Naive thymus-derived CD4-positive, alpha-beta T cell (primary cell): ENCODE measurements around the gene ALOXE3. TPM values are rescaled to one million over a fixed set of nuclear protein-coding genes. Genes with fewer than 3 reads are reported as not detected.

Experiments used
- ATAC-seq: fragments of 150-1000 bp; cut with Tn5 transposase; 2 replicates; pipeline ENCODE4 v1.10.0; 2021; ENCODE audit warnings: mild to moderate bottlenecking, moderate library complexity
- CTCF ChIA-PET: fragments of 350-600 bp; sonication (Branson Sonifier 250); formaldehyde crosslinking; loops from one replicate; lab custom pipeline; 2021; ENCODE audit warnings: antibody characterized with exemption; lab: Charles Lee
- POLR2A ChIA-PET: fragments of 350-600 bp; sonication (Branson Sonifier 250); formaldehyde crosslinking; loops from one replicate; lab custom pipeline; 2021; ENCODE audit warnings: antibody characterized with exemption, inconsistent platforms; lab: Charles Lee
- DNase-seq, 9 donors: peaks; one replicate each; pipeline versions ENCODE4 v3.0.0 to v3.0.0-alpha.2; 2020 to 2022; ENCODE audit warnings: mixed read lengths in 1 of 9
- H3K27ac ChIP-seq: one replicate; pipeline ENCODE4 v1.7.0; 2013; ENCODE audit warnings: mild to moderate bottlenecking, low read depth, low read length, moderate library complexity
- H3K27me3 ChIP-seq, 2 donors: one replicate each; pipeline ENCODE4 v1.7.0; 2013; ENCODE audit warnings: low read length in 2 of 2, mild to moderate bottlenecking in 2 of 2, moderate library complexity in 2 of 2; ENCODE audit not compliant: control insufficient read depth in 2 of 2, insufficient read depth in 2 of 2
- H3K36me3 ChIP-seq, 3 experiments: 1 replicate in 2 of 3; 2 replicates in 1 of 3; pipeline ENCODE4 v1.7.0; 2013; ENCODE audit warnings: low read length in 3 of 3, mild to moderate bottlenecking in 3 of 3, moderate library complexity in 1 of 3; ENCODE audit not compliant: insufficient read depth in 3 of 3, control insufficient read depth in 2 of 3
- H3K4me1 ChIP-seq, 2 donors: one replicate each; pipeline ENCODE4 v1.7.0; 2013; ENCODE audit warnings: low read length in 2 of 2, mild to moderate bottlenecking in 2 of 2, moderate library complexity in 1 of 2; ENCODE audit not compliant: control insufficient read depth in 2 of 2, insufficient read depth in 2 of 2
- H3K4me3 ChIP-seq: 2 replicates; pipeline ENCODE4 v1.7.0; 2013; ENCODE audit warnings: mild to moderate bottlenecking, low read length
- H3K9me3 ChIP-seq, 3 experiments: 1 replicate in 2 of 3; 2 replicates in 1 of 3; pipeline ENCODE4 v1.7.0; 2013; ENCODE audit warnings: low read length in 3 of 3; ENCODE audit not compliant: control insufficient read depth in 2 of 3
- H3K27ac Mint-ChIP-seq, 9 donors: one replicate each; pipeline ENCODE4 v1.8.0; 2020 to 2022; ENCODE audit warnings: mixed read lengths in 9 of 9, mild to moderate bottlenecking in 8 of 9, moderate library complexity in 5 of 9, inconsistent platforms in 2 of 9
- H3K27me3 Mint-ChIP-seq, 5 donors: one replicate each; pipeline ENCODE4 v1.8.0; 2021 to 2022; ENCODE audit warnings: mixed read lengths in 5 of 5, mild to moderate bottlenecking in 1 of 5
- H3K36me3 Mint-ChIP-seq, 5 donors: one replicate each; pipeline ENCODE4 v1.8.0; 2020 to 2022; ENCODE audit warnings: mixed read lengths in 5 of 5, mild to moderate bottlenecking in 3 of 5, inconsistent platforms in 1 of 5
- H3K4me1 Mint-ChIP-seq, 7 donors: one replicate each; pipeline ENCODE4 v1.8.0; 2020 to 2022; ENCODE audit warnings: mixed read lengths in 7 of 7, mild to moderate bottlenecking in 3 of 7, inconsistent platforms in 1 of 7
- H3K4me3 Mint-ChIP-seq, 10 donors: one replicate each; pipeline ENCODE4 v1.8.0; 2020 to 2022; ENCODE audit warnings: mild to moderate bottlenecking in 10 of 10, mixed read lengths in 10 of 10, moderate library complexity in 6 of 10, inconsistent platforms in 2 of 10
- H3K9me3 Mint-ChIP-seq, 11 donors: one replicate each; pipeline ENCODE4 v1.8.0; 2020 to 2022; ENCODE audit warnings: mixed read lengths in 11 of 11, mild to moderate bottlenecking in 4 of 11, inconsistent platforms in 1 of 11, moderate library complexity in 1 of 11
- intact Hi-C, 2 donors: fragments of 100-400 bp; cut with micrococcal nuclease; formaldehyde crosslinking; loops; one replicate each; pipeline ENCODE4 v1.15.1; 2023
- polyA plus RNA-seq, 2 donors: library from polyadenylated mRNA; unstranded; fragments of 300-500 nt; fragmentation: Illumina TruSeq; gene quantifications; one replicate each; pipeline ENCODE4 v1.2.3, GENCODE V29; 2021
- total RNA-seq, 6 experiments: library from RNA in 5 of 6; stranded (reverse) in 5 of 6; gene quantifications; 1 replicate in 5 of 6; 2 replicates in 1 of 6; pipeline ENCODE4 v1.2.3 and lab custom pipeline; 2021 to 2026

ALOXE3 gene
- total and polyA plus RNA-seq, 7 experiments from 2014 or later: 0.11 to 1.6 (median 0.75) TPM; not detected in 1

DNA sequence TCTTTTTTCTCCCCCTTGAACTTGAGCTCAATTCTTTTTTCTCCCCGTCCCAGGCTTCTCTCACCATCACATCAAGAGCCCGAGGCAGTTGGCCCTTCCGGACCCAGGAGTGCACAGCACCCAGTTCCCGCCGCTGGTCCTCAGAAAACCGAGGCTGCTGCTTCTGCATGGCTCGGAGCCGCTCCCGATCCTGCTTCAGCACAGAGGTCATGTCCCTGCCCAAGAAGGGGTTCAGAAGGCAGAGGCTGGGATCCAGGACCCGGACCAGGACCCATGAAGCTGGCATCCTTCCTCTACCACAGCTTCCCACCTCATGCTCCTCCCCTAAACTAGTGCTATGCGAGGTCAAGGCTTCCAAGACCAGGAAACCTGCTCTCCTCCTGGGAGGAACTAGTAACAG, 23.4 kb upstream of the ALOXE3 start:
- DNase-seq (peak in 4 of 9 donors; percentile 8 to 15 (median 12)), ATAC-seq (no peak)
- Histone ChIP-seq H3K4me1 (peaks cover 8 to 17% of the 10 kb centered on the region in 2 donors), H3K4me3 (no peak overlapping the region), H3K9me3 (no peaks in the 10 kb centered on the region), H3K27ac (no peak overlapping the region), H3K27me3 (no peaks in the 10 kb centered on the region), H3K36me3 (peaks cover 7 to 66% (median 15%) of the 10 kb centered on the region in 3 experiments)
- Mint-ChIP-seq H3K27me3 (peaks cover 0 to 4% (median 0%) of the 10 kb centered on the region in 5 donors), H3K4me3 (peak overlapping the region in 2 of 10 donors; percentile 13 to 15), H3K27ac (peak overlapping the region in 7 of 9 donors; percentile 21 to 78 (median 56)), H3K4me1 (peaks cover 0 to 13% (median 4%) of the 10 kb centered on the region in 7 donors), H3K9me3 (peaks cover 0 to 31% (median 0%) of the 10 kb centered on the region in 11 donors), H3K36me3 (peaks cover 9 to 36% (median 12%) of the 10 kb centered on the region in 5 donors)
- ChIA-PET CTCF (interaction anchor here (0.8 to 2.3 kb wide), 3 partner anchors 14 to 19 kb away, joined by 3 to 4 read pairs (median 4); no protein-coding TSS in a partner anchor), POLR2A (interaction anchor here (1.0 to 6.2 kb wide), 8 partner anchors 11 to 105 kb away, joined by 3 to 136 read pairs (median 20); partner anchors contain the start of genes CTC1, HES7 and PER1)
- intact Hi-C loops: no loop called here

DNA sequence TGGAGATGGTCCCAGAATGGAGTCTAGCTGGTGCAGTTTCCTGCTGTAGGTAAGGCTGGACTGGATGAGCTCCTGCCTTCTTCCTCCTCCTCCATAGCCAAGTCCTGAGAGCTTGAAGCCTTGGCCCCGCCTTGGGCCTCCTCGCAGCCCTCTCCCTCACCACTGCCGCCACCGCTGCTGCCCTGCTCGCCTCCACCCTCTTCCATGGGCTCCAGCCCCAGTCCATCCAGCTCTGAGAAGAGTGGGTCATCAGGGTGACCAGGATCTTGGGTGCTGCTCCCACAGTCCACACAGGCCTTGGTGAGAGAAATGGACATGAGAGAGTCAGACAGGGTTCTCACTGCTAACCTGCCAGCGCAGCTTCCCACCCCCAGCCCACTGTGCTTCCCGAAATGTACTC, 22.7 kb upstream of the ALOXE3 start:
- H3K27me3 ChIP-seq: no peaks in the 10 kb centered on the region
- H3K36me3 ChIP-seq: peaks cover 0 to 59% (median 10%) of the 10 kb centered on the region in 3 experiments
- DNase-seq (peak in 3 of 9 donors; percentile 10 to 14 (median 10)), ATAC-seq (no peak)
- peaks cover 5 to 29% (median 8%) of the 10 kb centered on the region in 5 donors for H3K36me3 Mint-ChIP-seq
- no peak overlapping the region for H3K4me3 ChIP-seq
- intact Hi-C loops: no loop called here
- CTCF ChIA-PET: interaction anchor here (0.8 to 4.0 kb wide), 9 partner anchors 10 to 160 kb away, joined by 3 to 26 read pairs (median 4); partner anchors contain the start of gene ALOXE3
- H3K9me3 Mint-ChIP-seq: peaks cover 0 to 25% (median 0%) of the 10 kb centered on the region in 11 donors
- peaks cover 0 to 8% (median 0%) of the 10 kb centered on the region in 5 donors for H3K27me3 Mint-ChIP-seq
- peaks cover 0 to 7% (median 0%) of the 10 kb centered on the region in 7 donors for H3K4me1 Mint-ChIP-seq
- POLR2A ChIA-PET: interaction anchor here (1.0 to 6.2 kb wide), 9 partner anchors 8 to 106 kb away, joined by 3 to 136 read pairs (median 7); partner anchors contain the start of genes CTC1, HES7 and PER1
- H3K4me3 Mint-ChIP-seq: peak overlapping the region in 2 of 10 donors; percentile 6 to 42
- no peaks in the 10 kb centered on the region for H3K9me3 ChIP-seq
- peak overlapping the region in 5 of 9 donors; percentile 48 to 74 (median 71) for H3K27ac Mint-ChIP-seq
- H3K4me1 ChIP-seq: peaks cover 8 to 17% of the 10 kb centered on the region in 2 donors
- no peak overlapping the region for H3K27ac ChIP-seq

DNA sequence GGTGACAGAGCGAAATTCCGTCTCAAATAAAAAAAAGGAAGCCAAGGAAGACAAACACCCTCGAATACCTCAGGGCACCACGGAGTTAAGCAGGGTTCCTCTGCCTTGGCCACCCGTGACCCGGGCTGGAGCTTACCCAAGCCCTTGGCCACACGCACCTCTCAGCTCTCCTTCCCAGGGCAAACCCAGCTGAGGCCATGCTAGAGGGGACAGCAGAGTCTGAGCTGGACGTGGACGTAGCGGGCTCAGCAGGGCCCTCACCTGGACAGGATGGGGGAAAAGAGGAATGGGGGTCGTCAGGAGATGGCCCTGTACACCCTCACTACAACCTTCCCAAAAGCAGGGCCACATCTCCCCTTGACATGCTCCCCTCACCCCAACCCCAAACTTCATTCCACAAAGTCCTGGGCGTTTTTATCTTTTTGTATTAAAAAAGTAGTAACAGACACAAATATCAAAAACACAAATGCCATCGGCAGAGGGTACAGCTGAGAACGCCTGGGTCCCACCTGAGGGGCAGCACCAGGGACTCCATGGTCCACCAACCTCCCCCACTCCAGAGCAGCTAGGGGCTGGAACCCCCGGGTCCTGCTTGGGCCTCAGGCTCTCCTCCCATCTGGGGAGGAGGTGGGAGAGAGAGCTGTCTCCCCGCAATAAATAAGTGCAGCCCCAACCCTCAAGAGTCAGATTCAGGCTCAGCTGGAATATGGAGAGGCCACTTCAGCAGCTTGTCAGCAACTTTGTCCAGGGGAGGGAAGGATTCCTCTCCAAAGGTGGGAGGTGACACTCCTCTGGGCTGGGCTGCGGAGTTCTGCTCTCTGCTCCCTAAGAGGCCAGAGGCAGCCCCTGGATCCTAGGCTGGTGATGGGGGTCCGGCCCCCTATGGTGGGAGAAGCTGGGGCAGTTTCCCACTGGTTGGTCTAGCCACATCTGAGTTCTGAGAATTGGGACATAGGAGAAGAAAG, 22.0 kb upstream of the ALOXE3 start:
- Histone ChIP-seq H3K4me3 (no peak overlapping the region), H3K27ac (peak overlapping the region; percentile 2)

DNA sequence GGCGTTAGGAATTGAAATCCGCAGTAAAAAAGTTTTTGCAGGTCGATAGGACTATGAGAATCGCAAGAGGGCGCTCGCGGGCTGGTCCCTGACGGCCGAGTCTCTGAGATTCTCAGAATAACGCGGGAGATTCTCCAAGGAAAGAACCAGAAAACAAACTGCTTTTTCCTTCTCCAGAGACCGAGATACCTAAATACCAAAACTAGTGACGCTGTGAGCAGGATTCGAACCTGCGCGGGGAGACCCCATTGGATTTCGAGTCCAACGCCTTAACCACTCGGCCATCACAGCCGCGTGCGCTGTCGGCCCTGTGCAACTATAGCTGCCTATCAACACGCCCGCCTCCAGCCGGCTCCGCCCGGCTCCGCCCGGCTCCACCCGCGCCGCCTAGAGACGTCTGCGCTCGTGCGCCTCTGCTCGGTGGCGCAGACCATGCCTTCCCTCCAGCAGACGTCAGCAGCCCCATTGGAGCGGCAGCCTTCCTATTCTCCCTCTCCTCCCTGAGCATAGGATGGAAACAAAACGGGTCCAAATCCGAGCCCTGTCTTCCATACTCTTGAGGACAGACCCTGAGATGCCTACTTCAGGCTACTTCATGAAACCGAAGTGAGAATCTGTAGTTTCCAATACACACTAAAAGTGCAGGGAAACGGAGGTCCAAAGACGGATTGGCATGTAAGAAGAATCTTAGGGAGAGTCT, 20.5 kb upstream of the ALOXE3 start:
- Mint-ChIP-seq H3K4me3 (no peak overlapping the region), H3K9me3 (peaks cover 0 to 18% (median 0%) of the 10 kb centered on the region in 11 donors), H3K27ac (no peak overlapping the region), H3K36me3 (peaks cover 4 to 16% (median 7%) of the 10 kb centered on the region in 5 donors), H3K27me3 (peaks cover 0 to 11% (median 0%) of the 10 kb centered on the region in 5 donors), H3K4me1 (peaks cover 0 to 5% (median 0%) of the 10 kb centered on the region in 7 donors)
- CTCF ChIA-PET: interaction anchor here (0.8 to 4.0 kb wide), 20 partner anchors 9 to 162 kb away, joined by 3 to 26 read pairs (median 5); partner anchors contain the start of genes ALOXE3 and HES7
- H3K4me3 ChIP-seq: peak overlapping the region; percentile 76
- intact Hi-C loops: loop anchor here (1.0 to 5.0 kb wide), 16 partner anchors 12 to 244 kb away; partner anchors contain the start of genes CTC1 (in 1 of the 2), HES7 (in 1 of the 2), PFAS (in 1 of the 2) and RPL26 (in 1 of the 2)
- H3K27ac ChIP-seq: peak overlapping the region; percentile 84
- peaks cover 8 to 17% of the 10 kb centered on the region in 2 donors for H3K4me1 ChIP-seq
- DNase-seq: peak; percentile 93 to 99 (median 98)
- POLR2A ChIA-PET: interaction anchor here (0.6 to 6.2 kb wide), 22 partner anchors 12 to 901 kb away, joined by 3 to 136 read pairs (median 6); partner anchors contain the start of genes ALOXE3, BORCS6, CTC1 and HES7
- no peaks in the 10 kb centered on the region for H3K9me3 ChIP-seq
- peak; percentile 90 for ATAC-seq
- H3K27me3 ChIP-seq: no peaks in the 10 kb centered on the region
- peaks cover 0 to 37% (median 7%) of the 10 kb centered on the region in 3 experiments for H3K36me3 ChIP-seq

More for the DNA sequence above, 22.0 kb upstream of the ALOXE3 start:
- DNase-seq: peak in 6 of 9 donors; percentile 4 to 29 (median 10)
- ChIA-PET POLR2A (interaction anchor here (1.0 to 6.2 kb wide), 16 partner anchors 8 to 155 kb away, joined by 3 to 136 read pairs (median 12); partner anchors contain the start of genes ALOXE3, CTC1, HES7 and PER1), CTCF (interaction anchor here (0.8 to 4.0 kb wide), 12 partner anchors 10 to 161 kb away, joined by 3 to 26 read pairs (median 11); partner anchors contain the start of gene ALOXE3)
- intact Hi-C loops: no loop called here
- H3K4me1 ChIP-seq: peaks cover 8 to 17% of the 10 kb centered on the region in 2 donors
- Mint-ChIP-seq H3K4me1 (peaks cover 0 to 5% (median 0%) of the 10 kb centered on the region in 7 donors), H3K27ac (peak overlapping the region in 5 of 9 donors; percentile 43 to 74 (median 71)), H3K27me3 (peaks cover 0 to 8% (median 0%) of the 10 kb centered on the region in 5 donors), H3K4me3 (peak overlapping the region in 2 of 10 donors; percentile 16 to 42), H3K9me3 (peaks cover 0 to 22% (median 0%) of the 10 kb centered on the region in 11 donors), H3K36me3 (peaks cover 4 to 24% (median 8%) of the 10 kb centered on the region in 5 donors)
- no peaks in the 10 kb centered on the region for H3K27me3 ChIP-seq
- peaks cover 0 to 52% (median 7%) of the 10 kb centered on the region in 3 experiments for H3K36me3 ChIP-seq
- H3K9me3 ChIP-seq: no peaks in the 10 kb centered on the region
- ATAC-seq: no peak

DNA sequence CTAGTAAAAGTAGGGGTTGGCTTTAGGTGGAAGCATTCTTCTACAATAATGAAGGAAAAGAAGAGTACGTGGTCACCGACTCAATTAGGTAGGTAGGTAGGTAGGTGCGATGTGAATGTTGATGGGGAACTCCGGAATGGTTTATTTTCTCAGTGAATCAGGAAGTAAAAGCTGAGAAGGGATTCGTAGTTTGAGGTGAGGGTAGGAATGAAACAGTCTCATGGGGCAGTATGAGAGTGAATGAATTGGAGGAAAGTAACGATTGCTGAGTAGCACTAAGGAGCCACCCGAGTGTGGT, 20.0 kb upstream of the ALOXE3 start:
- Histone ChIP-seq H3K36me3 (peaks cover 0 to 32% (median 7%) of the 10 kb centered on the region in 3 experiments), H3K4me1 (peaks cover 8 to 17% of the 10 kb centered on the region in 2 donors), H3K27me3 (no peaks in the 10 kb centered on the region), H3K27ac (peak overlapping the region; percentile 84), H3K9me3 (no peaks in the 10 kb centered on the region), H3K4me3 (peak overlapping the region; percentile 76)
- CTCF ChIA-PET: interaction anchor here (0.6 to 4.0 kb wide), 17 partner anchors 9 to 163 kb away, joined by 3 to 26 read pairs (median 5); partner anchors contain the start of genes ALOXE3 and HES7
- POLR2A ChIA-PET: interaction anchor here (0.6 to 6.2 kb wide), 19 partner anchors 11 to 900 kb away, joined by 3 to 136 read pairs (median 13); partner anchors contain the start of genes ALOXE3, BORCS6, CTC1 and HES7
- peaks cover 2 to 16% (median 7%) of the 10 kb centered on the region in 5 donors for H3K36me3 Mint-ChIP-seq
- H3K4me3 Mint-ChIP-seq: no peak overlapping the region
- ATAC-seq: no peak
- no peak for DNase-seq
- peaks cover 0 to 5% (median 0%) of the 10 kb centered on the region in 7 donors for H3K4me1 Mint-ChIP-seq
- H3K9me3 Mint-ChIP-seq: peaks cover 0 to 17% (median 0%) of the 10 kb centered on the region in 11 donors
- peaks cover 0 to 11% (median 0%) of the 10 kb centered on the region in 5 donors for H3K27me3 Mint-ChIP-seq
- intact Hi-C loops: loop anchor here (1.0 to 5.0 kb wide), 11 partner anchors 12 to 245 kb away; partner anchors contain the start of genes CTC1 (in 1 of the 2), HES7 (in 1 of the 2), PFAS (in 1 of the 2) and RPL26 (in 1 of the 2)
- H3K27ac Mint-ChIP-seq: no peak overlapping the region
